Measurements from ENCODE around the gene UQCR11.
A peak's percentile ranks its signal among the peaks of the same experiment; 100 is the strongest.

The UQCR11 gene

GRCh38 chr19:1602091-1602707 is 3.1 kb downstream of the UQCR11 start:
- H3K4me3 ChIP-seq (ENCODE audit: low read depth, low read length), result no peak overlapping the region
- in situ Hi-C loops (cut with HindIII; ENCODE audit: low sequenced_read_pairs), result no loop called here
- no peak for TF ChIP-seq CTCF (IDR thresholded peaks at IDR 0.05; ENCODE audit: low read depth, low read length)
- no peak for DNase-seq (ENCODE audit: low read depth, low spot score)

GRCh38 chr19:1601613-1602064 is 3.6 kb downstream of the UQCR11 start:
- H3K4me3 ChIP-seq (ENCODE audit: low read depth, low read length), result no peak overlapping the region
- no peak for DNase-seq (ENCODE audit: low read depth, low spot score)
- in situ Hi-C loops (cut with HindIII; ENCODE audit: low sequenced_read_pairs), result no loop called here
- TF ChIP-seq CTCF (IDR thresholded peaks at IDR 0.05; ENCODE audit: low read depth, low read length), result peak; percentile 2

- no peak for TF ChIP-seq CTCF (IDR thresholded peaks at IDR 0.05; ENCODE audit: low read depth, low read length)
- in situ Hi-C loops (cut with HindIII; ENCODE audit: low sequenced_read_pairs), result no loop called here
Observed at GRCh38 chr19:1599460-1599846, 5.8 kb downstream of the UQCR11 start.

GRCh38 chr19:1598777-1599459 is 6.3 kb downstream of the UQCR11 start:
- H3K4me3 ChIP-seq (ENCODE audit: low read depth, low read length), result no peak overlapping the region
- in situ Hi-C loops (cut with HindIII; ENCODE audit: low sequenced_read_pairs), result no loop called here
- DNase-seq (ENCODE audit: low read depth, low spot score), result no peak
- no peak for TF ChIP-seq CTCF (IDR thresholded peaks at IDR 0.05; ENCODE audit: low read depth, low read length)

More at GRCh38 chr19:1599460-1599846, 5.8 kb downstream of the UQCR11 start:
- H3K4me3 ChIP-seq (ENCODE audit: low read depth, low read length), result no peak overlapping the region
- no peak for DNase-seq (ENCODE audit: low read depth, low spot score)

- DNase-seq (ENCODE audit: low read depth, low spot score), result no peak
- no peak for TF ChIP-seq CTCF (IDR thresholded peaks at IDR 0.05; ENCODE audit: low read depth, low read length)
- in situ Hi-C loops (cut with HindIII; ENCODE audit: low sequenced_read_pairs), result no loop called here
- H3K4me3 ChIP-seq (ENCODE audit: low read depth, low read length), result no peak overlapping the region
Observed at GRCh38 chr19:1593501-1593772, 11.8 kb downstream of the UQCR11 start.

- peak within 1 kb of the TSS; percentile 85 for H3K4me3 ChIP-seq (ENCODE audit: low read depth, low read length)
- TF ChIP-seq CTCF (IDR thresholded peaks at IDR 0.05; ENCODE audit: low read depth, low read length), result no peak
- in situ Hi-C loops (cut with HindIII; ENCODE audit: low sequenced_read_pairs), result no loop called here
- DNase-seq (ENCODE audit: low read depth, low spot score), result peak; percentile 90
Observed at GRCh38 chr19:1592755-1593500, 12.3 kb downstream of the UQCR11 start, which contains the start of gene MBD3. TSS of gene MBD3 (minus strand) at chr19:1592865. CDS start at chr19:1592631, 234 bp downstream.
